Measurements from ENCODE around the gene FHIT.
A peak's percentile ranks its signal among the peaks of the same experiment; 100 is the strongest.

FHIT gene

GRCh38 chr3:61251174-61251972 lies at the start of gene FHIT:
Gene FHIT (minus strand): TSS chr3:61251452.
- DNase-seq (ENCODE audit: low read depth in 2 of 2), result peak; percentile 54 to 84

DNA sequence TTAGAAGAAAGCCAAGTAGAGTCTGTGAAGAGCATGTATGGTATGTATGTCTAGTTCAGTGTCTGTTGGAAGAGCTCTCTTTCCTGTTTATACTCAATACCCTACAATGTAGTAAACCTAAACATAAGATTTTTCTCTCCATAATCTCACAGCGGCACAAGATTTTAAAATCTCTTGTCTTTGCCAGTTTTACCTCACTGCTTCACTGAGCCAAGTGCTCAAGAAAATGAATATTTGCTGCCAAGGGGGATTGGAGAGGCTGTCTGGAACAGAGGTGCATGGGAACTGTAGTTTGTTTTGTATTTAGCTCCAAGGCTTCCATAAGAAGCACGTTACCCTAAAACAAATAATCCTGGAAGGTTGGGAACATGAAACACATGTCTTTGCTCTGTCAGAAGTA lies 49.5 kb upstream of the FHIT start:
- no peak for DNase-seq (ENCODE audit: low read depth in 2 of 2)

GRCh38 chr3:61300006-61300380 lies 48.7 kb upstream of the FHIT start:
- no peak for DNase-seq (ENCODE audit: low read depth in 2 of 2)

- no peak for DNase-seq (ENCODE audit: low read depth in 2 of 2)
Measured at GRCh38 chr3:61299343-61300005, 48.2 kb upstream of the FHIT start.

GRCh38 chr3:61297821-61298220 lies 46.6 kb upstream of the FHIT start:
- no peak for DNase-seq (ENCODE audit: low read depth in 2 of 2)

GRCh38 chr3:61288446-61288845 lies 37.2 kb upstream of the FHIT start:
- no peak for DNase-seq (ENCODE audit: low read depth in 2 of 2)

DNA sequence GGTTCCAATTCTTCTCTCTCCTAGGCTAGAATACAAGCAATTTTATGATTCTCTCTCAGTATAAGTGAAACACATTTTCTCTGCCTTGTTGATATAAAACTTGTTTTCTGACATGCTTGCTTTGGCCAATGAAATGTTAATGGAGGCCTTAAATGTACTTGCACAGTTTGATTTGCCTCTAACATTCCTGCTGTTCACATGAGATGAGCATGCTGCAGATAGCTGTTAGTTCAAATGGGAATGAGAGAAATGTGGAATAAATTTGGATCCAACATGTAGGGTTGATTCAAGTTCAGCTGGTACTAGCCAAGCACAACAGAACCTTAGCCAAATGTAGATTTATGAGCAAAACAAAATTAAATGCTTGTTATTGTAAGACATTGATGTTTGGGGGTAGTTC lies 32.6 kb upstream of the FHIT start:
- DNase-seq (ENCODE audit: low read depth in 2 of 2), result no peak

DNA sequence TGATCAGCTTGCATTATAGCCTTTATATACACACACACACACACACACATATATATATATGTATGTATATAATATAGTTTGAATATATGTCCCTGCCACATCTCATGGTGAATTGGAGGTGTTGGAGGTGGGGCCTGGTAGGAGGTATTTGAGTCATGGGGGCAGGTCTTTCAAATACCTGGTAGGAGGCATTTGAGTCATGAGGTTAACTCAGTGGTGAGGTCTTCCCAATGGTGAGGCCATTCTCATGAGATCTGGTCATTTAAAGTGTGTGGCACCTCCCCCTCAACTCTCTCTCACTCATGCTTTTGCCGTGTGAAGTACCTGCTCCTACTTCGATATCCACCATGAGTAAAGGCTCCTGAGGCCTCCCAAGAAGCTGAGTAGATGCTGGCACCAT lies 27.5 kb upstream of the FHIT start:
- no peak for DNase-seq (ENCODE audit: low read depth in 2 of 2)

DNA sequence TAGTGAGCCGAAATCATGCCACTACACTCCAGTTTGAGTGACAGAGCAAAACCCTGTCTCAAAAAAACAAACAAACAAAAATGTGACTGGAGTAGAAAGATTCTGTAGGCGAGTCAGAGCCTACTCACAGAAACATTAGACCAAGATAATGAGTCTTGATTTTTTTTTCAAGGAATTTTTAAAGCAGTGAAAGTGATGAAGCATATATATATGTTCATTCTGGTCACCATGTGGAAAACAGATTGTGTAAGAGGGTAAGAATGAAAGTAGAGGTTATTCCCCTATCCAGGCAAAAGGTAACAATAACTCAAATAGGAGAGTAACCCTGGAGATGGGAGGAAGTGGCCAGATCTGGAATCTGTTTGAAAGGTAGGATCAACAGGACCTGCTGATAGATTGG lies 26.2 kb upstream of the FHIT start:
- DNase-seq (ENCODE audit: low read depth in 2 of 2), result no peak

DNA sequence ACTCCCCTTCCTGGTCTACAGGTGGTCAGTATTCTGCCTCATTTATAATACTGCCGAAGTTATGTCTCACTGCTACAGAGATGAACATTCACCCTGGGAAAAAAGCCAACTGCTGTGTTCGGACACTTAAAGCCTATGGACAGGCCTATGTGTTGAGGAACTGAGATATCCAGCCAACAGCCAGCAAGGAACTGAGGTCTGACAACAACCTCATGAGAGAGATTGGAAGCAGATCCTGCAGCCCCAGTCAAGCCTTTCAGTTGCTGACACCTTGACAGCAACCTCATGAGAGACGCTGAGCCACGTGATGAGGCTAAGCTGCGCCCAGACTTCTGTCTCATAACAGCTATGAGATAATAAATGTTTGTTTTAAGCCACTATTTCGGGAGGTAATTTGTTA lies 18.2 kb upstream of the FHIT start:
- DNase-seq (ENCODE audit: low read depth in 2 of 2), result no peak

GRCh38 chr3:61268644-61269043 lies 17.4 kb upstream of the FHIT start:
- no peak for DNase-seq (ENCODE audit: low read depth in 2 of 2)

DNA sequence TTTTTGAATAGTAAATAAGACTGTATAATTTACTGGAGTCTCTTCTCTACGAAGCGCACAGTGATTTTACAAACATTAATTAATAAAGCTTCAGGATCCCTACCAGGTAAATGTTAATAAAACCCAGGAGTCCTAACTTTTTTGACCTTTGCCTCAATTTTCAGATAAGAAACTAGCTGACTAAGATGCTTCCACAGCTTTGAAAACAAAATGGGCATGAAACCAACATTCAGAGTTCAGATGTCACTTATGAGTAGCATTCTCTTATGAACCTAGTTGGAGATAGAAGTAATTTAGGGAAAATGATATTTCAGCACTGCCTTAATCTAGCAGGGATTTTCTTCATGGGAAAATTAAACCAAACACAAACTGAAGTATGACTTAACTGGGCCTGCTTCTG lies 13.0 kb upstream of the FHIT start:
- DNase-seq (ENCODE audit: low read depth in 2 of 2), result no peak

- DNase-seq (ENCODE audit: low read depth in 2 of 2), result no peak
Measured at GRCh38 chr3:61257148-61257547, 5.9 kb upstream of the FHIT start.

GRCh38 chr3:61253756-61254155 lies 2.5 kb upstream of the FHIT start:
- no peak for DNase-seq (ENCODE audit: low read depth in 2 of 2)

DNA sequence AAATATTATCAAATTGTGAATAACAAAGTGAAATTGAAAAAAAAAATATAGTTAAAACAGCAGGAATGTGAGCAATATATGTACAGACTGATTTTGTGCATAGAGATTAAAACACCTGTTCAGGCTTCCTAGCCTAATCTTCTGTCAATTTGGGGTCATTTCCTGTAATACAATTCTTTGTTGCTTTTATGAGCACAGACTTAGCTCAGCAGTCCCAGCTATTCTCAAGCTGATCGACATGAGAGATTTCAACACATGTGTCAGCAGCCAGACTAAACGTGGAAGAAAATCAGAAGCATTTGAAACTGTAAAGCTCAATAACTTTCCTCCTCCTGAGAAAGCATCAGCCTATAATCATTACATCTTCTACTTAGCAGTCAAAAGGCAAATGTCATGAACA lies 1.6 kb upstream of the FHIT start:
- DNase-seq (ENCODE audit: low read depth in 2 of 2), result no peak

DNA sequence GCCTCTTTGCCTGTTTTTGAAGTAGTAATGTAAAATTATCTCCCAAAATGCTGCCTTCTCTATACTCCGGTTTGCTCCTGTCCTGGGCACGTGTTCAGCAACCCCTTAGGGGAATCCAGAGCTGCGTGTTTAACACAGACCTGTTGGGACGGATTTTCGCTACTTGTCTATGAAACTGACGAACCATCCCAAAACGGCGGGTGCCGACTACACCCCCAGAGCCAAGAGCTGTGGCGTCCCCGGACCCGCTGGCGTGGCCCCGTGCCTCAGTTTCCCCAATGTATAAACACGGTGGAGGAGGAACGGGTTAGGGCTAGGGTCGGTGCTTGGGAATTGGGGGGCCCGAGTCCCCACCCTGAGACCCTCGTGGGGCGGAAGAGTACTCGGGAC lies 473 bp downstream of the FHIT start:
- no peak for DNase-seq (ENCODE audit: low read depth in 2 of 2)

- DNase-seq (ENCODE audit: low read depth in 2 of 2), result no peak
Measured at GRCh38 chr3:61248496-61248895, 2.8 kb downstream of the FHIT start.

- DNase-seq (ENCODE audit: low read depth in 2 of 2), result no peak
Measured at GRCh38 chr3:61247191-61247590, 4.1 kb downstream of the FHIT start.

- no peak for DNase-seq (ENCODE audit: low read depth in 2 of 2)
Measured at GRCh38 chr3:61239871-61240270, 11.4 kb downstream of the FHIT start.

DNA sequence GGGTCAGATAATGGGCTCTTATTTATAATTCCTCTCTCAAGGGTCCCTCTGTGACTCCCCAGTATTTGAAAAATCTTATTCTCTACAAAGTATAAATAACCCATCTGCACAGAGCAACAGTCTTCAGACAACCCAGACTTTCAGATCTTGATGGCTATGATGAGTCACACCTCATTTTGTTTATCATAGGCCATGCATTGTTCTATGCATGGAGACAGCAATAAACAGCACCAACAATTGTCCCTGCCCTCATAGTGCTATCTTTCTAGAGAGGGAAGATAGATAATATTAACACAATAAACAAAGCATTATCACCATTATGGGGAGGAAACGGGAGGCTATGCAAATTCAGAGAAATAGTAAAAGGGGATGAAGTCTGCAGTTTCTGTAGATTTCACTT lies 13.4 kb downstream of the FHIT start:
- no peak for DNase-seq (ENCODE audit: low read depth in 2 of 2)

- no peak for DNase-seq (ENCODE audit: low read depth in 2 of 2)
Measured at GRCh38 chr3:61236556-61236955, 14.7 kb downstream of the FHIT start.

DNA sequence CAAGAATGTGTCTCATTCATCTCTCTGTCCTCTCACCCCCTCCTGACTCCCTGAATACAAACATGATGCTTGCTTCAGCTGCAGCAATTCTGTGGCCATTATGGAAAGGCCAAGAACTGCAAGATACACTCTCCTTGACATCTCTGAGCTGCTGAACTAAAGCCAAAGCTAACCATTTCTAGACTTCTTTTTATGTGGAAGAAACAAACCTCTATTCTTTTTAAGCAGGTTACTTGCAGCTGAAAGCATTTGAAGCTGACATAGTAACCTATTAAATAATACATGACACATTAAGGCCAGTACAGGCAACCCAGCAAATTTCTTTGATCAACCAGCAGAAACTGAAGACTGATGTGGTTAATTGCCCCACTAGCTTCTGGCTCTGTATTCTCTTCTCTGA lies 17.5 kb downstream of the FHIT start:
- DNase-seq (ENCODE audit: low read depth in 2 of 2), result no peak

GRCh38 chr3:61231693-61232092 lies 19.6 kb downstream of the FHIT start:
- no peak for DNase-seq (ENCODE audit: low read depth in 2 of 2)

- no peak for DNase-seq (ENCODE audit: low read depth in 2 of 2)
Measured at GRCh38 chr3:61227799-61228198, 23.5 kb downstream of the FHIT start.

All from stimulated activated CD8-positive, alpha-beta memory T cell treated with anti-CD3 and anti-CD28 coated beads, Interleukin-2, amount 100 ng/mL, for 1 hour (primary cell).